ENCODE data around the gene PIGQ. TPM values are rescaled to one million over a fixed set of nuclear protein-coding genes. Genes with fewer than 3 reads are reported as not detected.
A peak's percentile ranks its signal among the peaks of the same experiment; 100 is the strongest.

The PIGQ gene
- total and polyA plus RNA-seq, 2 of the 13 experiments (the other 11 are each of a cell fraction or from before 2014, with no cell fraction given) = 7.7 to 19.7 TPM

GRCh38 chr16:585351-585750 is 15.6 kb downstream of the PIGQ start (continued):
- TF ChIP-seq, protein P1, sequence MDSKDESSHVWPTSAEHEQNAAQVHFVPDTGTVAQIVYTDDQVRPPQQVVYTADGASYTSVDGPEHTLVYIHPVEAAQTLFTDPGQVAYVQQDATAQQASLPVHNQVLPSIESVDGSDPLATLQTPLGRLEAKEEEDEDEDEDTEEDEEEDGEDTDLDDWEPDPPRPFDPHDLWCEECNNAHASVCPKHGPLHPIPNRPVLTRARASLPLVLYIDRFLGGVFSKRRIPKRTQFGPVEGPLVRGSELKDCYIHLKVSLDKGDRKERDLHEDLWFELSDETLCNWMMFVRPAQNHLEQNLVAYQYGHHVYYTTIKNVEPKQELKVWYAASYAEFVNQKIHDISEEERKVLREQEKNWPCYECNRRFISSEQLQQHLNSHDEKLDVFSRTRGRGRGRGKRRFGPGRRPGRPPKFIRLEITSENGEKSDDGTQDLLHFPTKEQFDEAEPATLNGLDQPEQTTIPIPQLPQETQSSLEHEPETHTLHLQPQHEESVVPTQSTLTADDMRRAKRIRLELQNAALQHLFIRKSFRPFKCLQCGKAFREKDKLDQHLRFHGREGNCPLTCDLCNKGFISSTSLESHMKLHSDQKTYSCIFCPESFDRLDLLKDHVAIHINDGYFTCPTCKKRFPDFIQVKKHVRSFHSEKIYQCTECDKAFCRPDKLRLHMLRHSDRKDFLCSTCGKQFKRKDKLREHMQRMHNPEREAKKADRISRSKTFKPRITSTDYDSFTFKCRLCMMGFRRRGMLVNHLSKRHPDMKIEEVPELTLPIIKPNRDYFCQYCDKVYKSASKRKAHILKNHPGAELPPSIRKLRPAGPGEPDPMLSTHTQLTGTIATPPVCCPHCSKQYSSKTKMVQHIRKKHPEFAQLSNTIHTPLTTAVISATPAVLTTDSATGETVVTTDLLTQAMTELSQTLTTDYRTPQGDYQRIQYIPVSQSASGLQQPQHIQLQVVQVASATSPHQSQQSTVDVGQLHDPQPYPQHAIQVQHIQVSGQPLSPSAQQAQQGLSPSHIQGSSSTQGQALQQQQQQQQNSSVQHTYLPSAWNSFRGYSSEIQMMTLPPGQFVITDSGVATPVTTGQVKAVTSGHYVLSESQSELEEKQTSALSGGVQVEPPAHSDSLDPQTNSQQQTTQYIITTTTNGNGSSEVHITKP (CRISPR knock-in tag; IDR thresholded peaks at IDR 0.05; ENCODE audit: low read depth) = no peak
- TF ChIP-seq ATF1 (CRISPR knock-in tag; IDR thresholded peaks at IDR 0.05) = no peak
- no peak for TF ChIP-seq ZNF83 (CRISPR knock-in tag; IDR thresholded peaks at IDR 0.05; ENCODE audit: borderline replicate concordance)
- TF ChIP-seq SP4 (CRISPR knock-in tag; IDR thresholded peaks at IDR 0.05) = peak; percentile 27; the same call in 1 of the 2 replicates
- no peak for TF ChIP-seq ZSCAN9 (CRISPR knock-in tag; IDR thresholded peaks at IDR 0.05; ENCODE audit: borderline replicate concordance)
- TF ChIP-seq, protein P2, sequence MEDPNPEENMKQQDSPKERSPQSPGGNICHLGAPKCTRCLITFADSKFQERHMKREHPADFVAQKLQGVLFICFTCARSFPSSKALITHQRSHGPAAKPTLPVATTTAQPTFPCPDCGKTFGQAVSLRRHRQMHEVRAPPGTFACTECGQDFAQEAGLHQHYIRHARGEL (CRISPR knock-in tag; IDR thresholded peaks at IDR 0.05) = no peak
- TF ChIP-seq SOX13 (IDR thresholded peaks at IDR 0.05) = no peak
- TF ChIP-seq SOX13 (CRISPR knock-in tag; conservative IDR thresholded peaks at IDR 0.05 in 1 of 2, IDR thresholded peaks at IDR 0.05 in 1 of 2) = no peak
- TF ChIP-seq NFKB2 (CRISPR knock-in tag; IDR thresholded peaks at IDR 0.05; ENCODE audit: borderline replicate concordance) = no peak
- no peak for TF ChIP-seq SMARCE1 (IDR thresholded peaks at IDR 0.05; ENCODE audit: borderline replicate concordance)
- no peak for TF ChIP-seq ZNF414 (CRISPR knock-in tag; IDR thresholded peaks at IDR 0.05)
- no peak for TF ChIP-seq E2F2 (CRISPR knock-in tag; IDR thresholded peaks at IDR 0.05; ENCODE audit: borderline replicate concordance)
- TF ChIP-seq ZNF335 (CRISPR knock-in tag; IDR thresholded peaks at IDR 0.05) = no peak
- TF ChIP-seq ZNF124 (CRISPR knock-in tag; IDR thresholded peaks at IDR 0.05) = no peak
- 0 out of 2 replicates have a peak, but pooled peaks have one; percentile 30 for TF ChIP-seq SAP130 (CRISPR knock-in tag; IDR thresholded peaks at IDR 0.05; ENCODE audit: low read depth)
- no peak for TF ChIP-seq THAP7 (CRISPR knock-in tag; IDR thresholded peaks at IDR 0.05)
- no peak for TF ChIP-seq SALL1 (CRISPR knock-in tag; IDR thresholded peaks at IDR 0.05)
- TF ChIP-seq SP5 (CRISPR knock-in tag; IDR thresholded peaks at IDR 0.05; ENCODE audit: borderline replicate concordance, low read depth) = peak; percentile 51; the same call in 1 of the 2 replicates
- TF ChIP-seq, protein P3, sequence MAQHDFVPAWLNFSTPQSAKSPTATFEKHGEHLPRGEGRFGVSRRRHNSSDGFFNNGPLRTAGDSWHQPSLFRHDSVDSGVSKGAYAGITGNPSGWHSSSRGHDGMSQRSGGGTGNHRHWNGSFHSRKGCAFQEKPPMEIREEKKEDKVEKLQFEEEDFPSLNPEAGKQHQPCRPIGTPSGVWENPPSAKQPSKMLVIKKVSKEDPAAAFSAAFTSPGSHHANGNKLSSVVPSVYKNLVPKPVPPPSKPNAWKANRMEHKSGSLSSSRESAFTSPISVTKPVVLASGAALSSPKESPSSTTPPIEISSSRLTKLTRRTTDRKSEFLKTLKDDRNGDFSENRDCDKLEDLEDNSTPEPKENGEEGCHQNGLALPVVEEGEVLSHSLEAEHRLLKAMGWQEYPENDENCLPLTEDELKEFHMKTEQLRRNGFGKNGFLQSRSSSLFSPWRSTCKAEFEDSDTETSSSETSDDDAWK (CRISPR knock-in tag; IDR thresholded peaks at IDR 0.05) = no peak
- TF ChIP-seq ZNF616 (CRISPR knock-in tag; IDR thresholded peaks at IDR 0.05; ENCODE audit: low read depth) = no peak
- TF ChIP-seq CREBL2 (CRISPR knock-in tag; IDR thresholded peaks at IDR 0.05; ENCODE audit: borderline replicate concordance) = no peak

Data from HepG2 (cell line).